Right renal cortex interstitium (tissue), 3 donors: ENCODE data around the gene DRAM2. TPM values are rescaled to one million over a fixed set of nuclear protein-coding genes. Genes with fewer than 3 reads are reported as not detected.
"Not testable (repeated sequence)": the region's sequence is repeated elsewhere in the genome, so short reads cannot be mapped to it uniquely, and the experiment has no call there.

Experiments
- DNase-seq, 3 donors: peaks; one replicate each; pipeline ENCODE4 v3.0.0-alpha.2; 2013; ENCODE audit warnings: low read depth in 3 of 3, low spot score in 2 of 3
- polyA plus RNA-seq, 3 donors: library from polyadenylated mRNA; unstranded; fragments of 120-200 nt; gene quantifications; one replicate each; pipeline ENCODE4 v1.2.1, GENCODE V29; 2013; ENCODE audit not compliant: insufficient read length in 3 of 3

DRAM2 gene
- polyA plus RNA-seq, 3 donors = 78.4 to 81.9 (median 79.7) TPM

- DNase-seq = no peak
Observed at GRCh38 chr1:111084999-111085398, 54.9 kb downstream of the DRAM2 start.

- DNase-seq = no peak
Observed at GRCh38 chr1:111082421-111083203, 57.3 kb downstream of the DRAM2 start.

GRCh38 chr1:111079329-111079728 lies 60.6 kb downstream of the DRAM2 start:
- DNase-seq = not testable (repeated sequence)

GRCh38 chr1:111077312-111077711 lies 62.6 kb downstream of the DRAM2 start:
- not testable (repeated sequence) for DNase-seq

Other genes starting within 250 kb of the DRAM2 start
- 10 to 100 TPM; 18.2 to 19.7 (median 19.5) TPM for gene LRIF1, start 176.2 kb downstream of the DRAM2 start, polyA plus RNA-seq
- 10 to 100 TPM; 47.5 to 48.6 (median 48.0) TPM for gene CEPT1, start 130 bp upstream of the DRAM2 start, polyA plus RNA-seq
- gene DENND2D, start 60.6 kb upstream of the DRAM2 start, polyA plus RNA-seq = 10 to 100 TPM; 15.3 to 17.7 (median 16.3) TPM
- gene CHI3L2, start 87.6 kb upstream of the DRAM2 start, polyA plus RNA-seq = under 1 TPM; 0.24 to 0.33 (median 0.26) TPM
- gene CHIA, start 150.8 kb upstream of the DRAM2 start, polyA plus RNA-seq = not detected